ENCODE data around the gene IL10.
"Not testable (repeated sequence)": the region's sequence is repeated elsewhere in the genome, so short reads cannot be mapped to it uniquely, and the experiment has no call there.

Gene IL10

GRCh38 chr1:206765771-206766170, 6.5 kb downstream of the IL10 start:
- DNase-seq (ENCODE audit: low spot score) = not testable (repeated sequence)

GRCh38 chr1:206762741-206763364, 9.4 kb downstream of the IL10 start:
- not testable (repeated sequence) for DNase-seq (ENCODE audit: low spot score)

GRCh38 chr1:206761159-206761768, 11.0 kb downstream of the IL10 start:
- no peak for DNase-seq (ENCODE audit: low spot score)

GRCh38 chr1:206760590-206760989, 11.7 kb downstream of the IL10 start:
- no peak for DNase-seq (ENCODE audit: low spot score)

GRCh38 chr1:206757524-206758266, 14.6 kb downstream of the IL10 start:
- peak; percentile 71 for DNase-seq (ENCODE audit: low spot score)

GRCh38 chr1:206754011-206754410, 18.3 kb downstream of the IL10 start:
- no peak for DNase-seq (ENCODE audit: low spot score)

GRCh38 chr1:206753141-206753540, 19.2 kb downstream of the IL10 start:
- DNase-seq (ENCODE audit: low spot score) = no peak

GRCh38 chr1:206752481-206752880, 19.8 kb downstream of the IL10 start:
- no peak for DNase-seq (ENCODE audit: low spot score)

- no peak for DNase-seq (ENCODE audit: low spot score)
Observed at GRCh38 chr1:206751891-206752290, 20.4 kb downstream of the IL10 start.

- DNase-seq (ENCODE audit: low spot score) = no peak
Observed at GRCh38 chr1:206748348-206749030, 23.8 kb downstream of the IL10 start.

GRCh38 chr1:206745301-206745700, 27.0 kb downstream of the IL10 start:
- DNase-seq (ENCODE audit: low spot score) = no peak

GRCh38 chr1:206744683-206745082, 27.6 kb downstream of the IL10 start:
- no peak for DNase-seq (ENCODE audit: low spot score)

- DNase-seq (ENCODE audit: low spot score) = no peak
Observed at GRCh38 chr1:206742719-206743383, 29.4 kb downstream of the IL10 start.

- DNase-seq (ENCODE audit: low spot score) = no peak
Observed at GRCh38 chr1:206741142-206741701, 31.1 kb downstream of the IL10 start.

GRCh38 chr1:206739411-206740076, 32.8 kb downstream of the IL10 start:
- DNase-seq (ENCODE audit: low spot score) = no peak

- DNase-seq (ENCODE audit: low spot score) = no peak
Observed at GRCh38 chr1:206738370-206739366, 33.6 kb downstream of the IL10 start.

- no peak for DNase-seq (ENCODE audit: low spot score)
Observed at GRCh38 chr1:206737729-206738201, 34.5 kb downstream of the IL10 start.

- DNase-seq (ENCODE audit: low spot score) = peak; percentile 65
Observed at GRCh38 chr1:206736878-206737728, 35.2 kb downstream of the IL10 start.

GRCh38 chr1:206735553-206736031, 36.7 kb downstream of the IL10 start:
- no peak for DNase-seq (ENCODE audit: low spot score)

Measured in CD4-positive, alpha-beta T cell treated with Interleukin-6 at 100 ng/mL for 8 hours (primary cell).